OCI-LY3 (cell line): ENCODE measurements around the gene POU6F2.

ENCODE experiments used
- H2AFZ ChIP-seq: fragments of 200-600, 300-600 bp; shearing (Covaris generic); 2 replicates; pipeline ENCODE4 v1.6.0; 2014; ENCODE audit warnings: antibody characterized with exemption, low read depth, low read length
- H3K27ac ChIP-seq: fragments of 200-600, 300-600 bp; sonication (generic); 2 replicates; pipeline ENCODE4 v1.5.1; 2014; ENCODE audit warnings: mild to moderate bottlenecking, low read length, moderate library complexity, mixed read lengths
- H3K27me3 ChIP-seq: fragments of 200-600, 300-600 bp; sonication (generic); 2 replicates; pipeline ENCODE4 v1.6.1; 2014; ENCODE audit warnings: low read depth, low read length, mixed read lengths
- H3K36me3 ChIP-seq: fragments of 200-600, 300-600 bp; sonication (generic); replicated peaks from 2 replicates; pipeline ENCODE3; 2014; ENCODE audit warnings: low read depth, low read length, mixed read lengths
- H3K4me1 ChIP-seq: fragments of 300-600, 200-600 bp; sonication (generic); 2 replicates; pipeline ENCODE4 v1.6.1; 2014; ENCODE audit warnings: low read length, mixed read lengths
- H3K4me2 ChIP-seq: fragments of 200-600, 300-600 bp; sonication (generic); 2 replicates; pipeline ENCODE4 v1.6.1; 2014; ENCODE audit warnings: low read length, mixed read lengths
- H3K4me3 ChIP-seq: fragments of 300-600, 200-600 bp; sonication (generic); 2 replicates; pipeline ENCODE4 v1.5.1; 2014; ENCODE audit warnings: antibody characterized with exemption, mild to moderate bottlenecking, low read length, moderate library complexity
- H3K79me2 ChIP-seq: fragments of 300-600, 200-600 bp; shearing (Covaris generic); 2 replicates; pipeline ENCODE4 v1.6.1; 2014; ENCODE audit warnings: mild to moderate bottlenecking, low read length, mixed read lengths
- H3K9ac ChIP-seq: fragments of 300-600, 200-600 bp; shearing (Covaris generic); 2 replicates; pipeline ENCODE4 v1.6.0; 2014; ENCODE audit warnings: mild to moderate bottlenecking, low read length, moderate library complexity
- H3K9me3 ChIP-seq: fragments of 200-600, 300-600 bp; shearing (Covaris generic); 2 replicates; pipeline ENCODE4 v1.6.1; 2014; ENCODE audit warnings: low read length, mixed read lengths; ENCODE audit not compliant: insufficient read depth
- H4K20me1 ChIP-seq: fragments of 200-600, 300-600 bp; sonication (generic); 2 replicates; pipeline ENCODE4 v1.6.1; 2016; ENCODE audit warnings: low read length, mixed read lengths; ENCODE audit not compliant: insufficient read depth
- CTCF ChIP-seq: fragments of 200-600, 300-600 bp; sonication (generic); IDR thresholded peaks from 2 replicates; pipeline ENCODE4 v1.5.1; 2014; ENCODE audit warnings: antibody characterized with exemption, low read length, low read depth
- EZH2phosphoT487 ChIP-seq: fragments of 200-600 bp; shearing (Covaris generic); IDR thresholded peaks from 2 replicates; pipeline ENCODE4 v1.6.1; 2018; ENCODE audit warnings: antibody characterized with exemption, mixed run types, low read depth

POU6F2 gene

DNA sequence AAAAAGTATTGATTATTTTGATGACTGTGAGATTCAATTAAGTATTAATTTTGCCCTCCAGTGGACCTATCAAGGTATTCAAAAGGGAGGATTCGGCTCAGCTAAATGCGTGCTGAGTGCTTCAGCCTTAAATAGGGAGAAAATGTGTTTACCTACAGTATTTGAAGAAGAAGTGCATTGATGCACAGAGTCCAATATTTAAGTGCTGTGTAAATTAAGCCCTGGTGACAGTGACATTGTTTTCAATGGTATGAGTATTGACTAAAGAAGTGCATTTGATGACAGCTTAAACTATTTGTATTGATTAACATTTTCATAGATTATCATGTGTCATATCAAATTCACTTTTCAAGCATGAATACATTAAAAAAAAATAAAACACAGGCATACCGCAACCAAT is 106.6 kb downstream of the POU6F2 start:
- no peaks in the 10 kb centered on the region for H3K36me3 ChIP-seq

DNA sequence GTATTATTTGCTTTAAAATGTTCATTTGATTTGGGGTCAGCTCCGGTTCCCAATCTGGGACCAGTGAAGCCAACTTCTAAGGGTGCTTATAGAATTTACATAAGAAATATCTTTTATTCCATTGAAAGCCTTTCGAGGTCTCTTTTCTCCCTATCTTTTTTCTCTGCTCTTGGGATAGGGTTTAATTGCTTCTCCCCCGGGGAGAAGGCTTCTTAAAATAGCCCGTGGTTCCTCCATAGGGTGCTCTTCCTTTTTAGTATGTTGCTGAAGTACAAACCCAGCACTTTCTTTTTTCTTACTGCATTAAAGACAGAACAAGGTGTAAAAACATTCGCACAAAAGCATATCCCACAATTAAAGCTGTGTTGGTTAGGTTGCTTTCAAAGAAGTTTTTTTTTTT is 107.5 kb downstream of the POU6F2 start:
- H3K27ac ChIP-seq = no peak overlapping the region
- H3K27me3 ChIP-seq = peaks cover 31% of the 10 kb centered on the region
- H4K20me1 ChIP-seq = no peaks in the 10 kb centered on the region
- H3K9me3 ChIP-seq = no peaks in the 10 kb centered on the region
- peaks cover 8% of the 10 kb centered on the region for H3K4me1 ChIP-seq
- no peak overlapping the region for H3K4me3 ChIP-seq
- H3K4me2 ChIP-seq = no peak overlapping the region
- H3K36me3 ChIP-seq = no peaks in the 10 kb centered on the region
- H3K9ac ChIP-seq = no peak overlapping the region
- TF ChIP-seq EZH2phosphoT487 (no peak), CTCF (no peak)
- H3K79me2 ChIP-seq = no peaks in the 10 kb centered on the region
- no peak overlapping the region for H2AFZ ChIP-seq

More for the DNA sequence above, 106.6 kb downstream of the POU6F2 start:
- no peaks in the 10 kb centered on the region for H3K79me2 ChIP-seq
- H3K4me1 ChIP-seq = peaks cover 8% of the 10 kb centered on the region
- H3K27me3 ChIP-seq = peaks cover 31% of the 10 kb centered on the region
- no peaks in the 10 kb centered on the region for H3K9me3 ChIP-seq
- no peak overlapping the region for H2AFZ ChIP-seq
- no peak overlapping the region for H3K27ac ChIP-seq
- no peak overlapping the region for H3K4me3 ChIP-seq
- no peak overlapping the region for H3K9ac ChIP-seq
- TF ChIP-seq EZH2phosphoT487 (no peak), CTCF (no peak)
- no peak overlapping the region for H3K4me2 ChIP-seq
- no peaks in the 10 kb centered on the region for H4K20me1 ChIP-seq

- Histone ChIP-seq H3K79me2 (no peaks in the 10 kb centered on the region), H3K4me2 (no peak overlapping the region), H4K20me1 (no peaks in the 10 kb centered on the region), H3K4me1 (peaks cover 8% of the 10 kb centered on the region), H2AFZ (no peak overlapping the region), H3K36me3 (no peaks in the 10 kb centered on the region), H3K4me3 (no peak overlapping the region), H3K9ac (no peak overlapping the region), H3K27ac (no peak overlapping the region), H3K9me3 (no peaks in the 10 kb centered on the region), H3K27me3 (peaks cover 28% of the 10 kb centered on the region)
- TF ChIP-seq EZH2phosphoT487 (no peak), CTCF (no peak)
These were observed 107.9 kb downstream of the POU6F2 start for GRCh38 chr7:39085590-39086049.

DNA sequence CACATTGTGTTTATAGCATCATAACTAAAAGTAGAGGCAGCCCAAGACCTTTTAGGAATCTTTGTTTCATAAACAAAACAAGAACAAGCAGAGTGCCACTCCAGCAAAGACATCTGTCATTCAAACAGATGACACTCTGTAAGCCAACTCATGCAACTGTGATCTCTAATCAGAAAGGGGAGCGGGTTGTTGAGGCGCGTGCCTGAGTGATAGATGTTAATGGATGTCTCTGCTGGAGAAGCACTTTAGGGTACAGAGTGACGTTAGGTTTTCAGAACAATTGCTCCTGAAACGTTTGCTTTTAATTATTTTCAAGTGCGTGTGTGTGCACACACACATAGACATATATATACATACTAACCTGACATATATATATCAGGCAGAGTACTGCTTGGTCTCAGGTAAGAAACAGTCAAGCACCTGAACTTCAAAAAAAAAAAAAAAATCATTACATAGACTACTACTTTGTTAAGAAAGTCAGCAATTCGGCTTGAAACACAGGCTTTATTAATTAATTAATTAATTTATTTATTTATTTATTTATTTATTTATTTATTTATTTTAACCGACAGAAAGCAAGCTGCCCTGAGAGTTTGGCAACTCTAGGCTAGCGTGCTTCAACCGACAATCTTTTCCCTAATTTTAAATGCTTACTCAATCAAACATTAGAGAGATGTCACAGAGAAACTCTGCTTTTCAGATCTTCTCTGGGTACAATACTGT is 109.1 kb downstream of the POU6F2 start:
- no peak overlapping the region for H3K9ac ChIP-seq
- no peaks in the 10 kb centered on the region for H3K79me2 ChIP-seq
- H3K4me1 ChIP-seq = peaks cover 6% of the 10 kb centered on the region
- H2AFZ ChIP-seq = no peak overlapping the region
- no peak overlapping the region for H3K4me2 ChIP-seq
- H4K20me1 ChIP-seq = no peaks in the 10 kb centered on the region
- TF ChIP-seq CTCF (no peak), EZH2phosphoT487 (no peak)
- H3K9me3 ChIP-seq = no peaks in the 10 kb centered on the region
- no peak overlapping the region for H3K27ac ChIP-seq
- H3K4me3 ChIP-seq = no peak overlapping the region
- peaks cover 17% of the 10 kb centered on the region for H3K27me3 ChIP-seq
- no peaks in the 10 kb centered on the region for H3K36me3 ChIP-seq
